Measurements from ENCODE around the gene DDHD1. TPM values are rescaled to one million over a fixed set of nuclear protein-coding genes. Genes with fewer than 3 reads are reported as not detected.

DDHD1 gene
- polyA plus RNA-seq, 1 of the 3 experiments (the other 2 are of a cell fraction) = 1.9 TPM

DNA sequence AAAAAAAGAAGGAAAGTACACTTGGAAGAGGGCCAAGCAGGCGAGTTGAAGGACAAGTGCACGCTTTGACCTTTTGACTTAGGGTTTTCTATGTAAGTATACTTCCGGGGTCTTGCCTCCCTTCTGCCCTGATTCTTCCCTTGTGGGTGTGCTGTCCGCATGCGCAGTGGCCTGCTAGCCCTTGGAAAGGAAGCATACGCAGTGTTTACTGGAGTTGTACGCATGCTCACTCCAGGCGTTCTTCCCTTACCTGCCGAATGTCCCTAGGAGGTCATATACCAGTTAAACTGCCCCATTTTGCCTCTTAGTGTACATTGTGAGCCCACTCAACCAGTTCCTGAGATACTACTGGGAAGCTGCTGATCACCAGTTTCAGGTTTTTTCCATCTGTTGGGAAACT, 15.7 kb upstream of the DDHD1 start (continued):
- no peak for TF ChIP-seq ELF1 (IDR thresholded peaks at IDR 0.05)

GRCh38 chr14:53167602-53168328, 14.6 kb upstream of the DDHD1 start:
- no peaks in the 10 kb centered on the region for H4K20me1 ChIP-seq (ENCODE audit: insufficient read depth)
- H3K27ac ChIP-seq (ENCODE audit: low read depth in 2 of 2, low read length in 1 of 2) = no peak overlapping the region
- no peaks in the 10 kb centered on the region for H3K9me2 ChIP-seq
- ChIA-PET CTCF (interaction anchor here (1.1 kb wide), 1 partner anchor 16 kb away, joined by 3 read pairs; no protein-coding TSS in a partner anchor), POLR2A (no interaction called here)
- H3K9ac ChIP-seq = no peak overlapping the region
- TF ChIP-seq ELF1 (IDR thresholded peaks at IDR 0.05) (no peak), CTCF (IDR thresholded peaks at IDR 0.05) (no peak), NFIC (IDR thresholded peaks at IDR 0.05; ENCODE audit: borderline replicate concordance) (no peak), USF1 (IDR thresholded peaks at IDR 0.05; ENCODE audit: borderline replicate concordance, low read depth) (no peak), RCOR1 (IDR thresholded peaks at IDR 0.05; ENCODE audit: low read length) (no peak), SMC3 (IDR thresholded peaks at IDR 0.05; ENCODE audit: low read depth, low read length) (no peak), GABPA (IDR thresholded peaks at IDR 0.05; ENCODE audit: low read depth) (no peak), ZBTB33 (IDR thresholded peaks at IDR 0.05; ENCODE audit: borderline replicate concordance, low read depth) (no peak), USF2 (IDR thresholded peaks at IDR 0.05; ENCODE audit: borderline replicate concordance, low read depth, low read length) (no peak)
- TF ChIP-seq, protein P1, sequence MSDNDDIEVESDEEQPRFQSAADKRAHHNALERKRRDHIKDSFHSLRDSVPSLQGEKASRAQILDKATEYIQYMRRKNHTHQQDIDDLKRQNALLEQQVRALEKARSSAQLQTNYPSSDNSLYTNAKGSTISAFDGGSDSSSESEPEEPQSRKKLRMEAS (IDR thresholded peaks at IDR 0.05; ENCODE audit: low read depth) = no peak
- TF ChIP-seq, protein P2, sequence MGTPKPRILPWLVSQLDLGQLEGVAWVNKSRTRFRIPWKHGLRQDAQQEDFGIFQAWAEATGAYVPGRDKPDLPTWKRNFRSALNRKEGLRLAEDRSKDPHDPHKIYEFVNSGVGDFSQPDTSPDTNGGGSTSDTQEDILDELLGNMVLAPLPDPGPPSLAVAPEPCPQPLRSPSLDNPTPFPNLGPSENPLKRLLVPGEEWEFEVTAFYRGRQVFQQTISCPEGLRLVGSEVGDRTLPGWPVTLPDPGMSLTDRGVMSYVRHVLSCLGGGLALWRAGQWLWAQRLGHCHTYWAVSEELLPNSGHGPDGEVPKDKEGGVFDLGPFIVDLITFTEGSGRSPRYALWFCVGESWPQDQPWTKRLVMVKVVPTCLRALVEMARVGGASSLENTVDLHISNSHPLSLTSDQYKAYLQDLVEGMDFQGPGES (IDR thresholded peaks at IDR 0.05; ENCODE audit: low read depth, low read length) = no peak
- DNase-seq = no peak
- H3F3A ChIP-seq (replicated peaks; ENCODE audit: insufficient read depth) = no peaks in the 10 kb centered on the region
- no peak overlapping the region for H3K4me3 ChIP-seq (ENCODE audit: low read depth in 2 of 2, low read length in 1 of 2)
- peak overlapping the region; percentile 60; the same call in 1 of the 2 replicates for H2AFZ ChIP-seq (ENCODE audit: low read depth)
- no peaks in the 10 kb centered on the region for H3K27me3 ChIP-seq (ENCODE audit: insufficient read depth)
- H3K4me2 ChIP-seq = no peak overlapping the region
- H3K4me1 ChIP-seq (ENCODE audit: control insufficient read depth in 1 of 2, insufficient read depth in 2 of 2, low read depth in 1 of 2, low read length in 1 of 2) = no peaks in the 10 kb centered on the region
- H3K36me3 ChIP-seq (replicated peaks in 1 of 2; ENCODE audit: control insufficient read depth in 1 of 2, insufficient read depth in 2 of 2, low read length in 1 of 2) = no peaks in the 10 kb centered on the region
- H3K9me3 ChIP-seq = no peaks in the 10 kb centered on the region
- 61% methylated on average over 4 of the region's 4 CpGs for WGBS (ENCODE audit: low lambda C conversion rate)
- no peaks in the 10 kb centered on the region for H3K79me2 ChIP-seq (ENCODE audit: insufficient read depth)

Data from SK-N-SH (cell line).